Spleen (tissue), 7 donors: ENCODE data around the gene DDX17.

Source experiments
- CTCF ChIP-seq, 11 experiments: fragments of 200-600 bp in 7 of 11; fragments of 450-650 bp in 4 of 11; sonication (generic) in 4 of 11; IDR thresholded peaks in 8 of 11; conservative IDR thresholded peaks in 3 of 11; 1 replicate in 7 of 11; 2 replicates in 4 of 11; pipeline versions ENCODE4 v1.4.0 to v1.8.0; 2016 to 2021; ENCODE audit warnings: antibody characterized with exemption in 11 of 11, inconsistent platforms in 4 of 11, mild to moderate bottlenecking in 1 of 11
- POLR2AphosphoS5 ChIP-seq, 3 donors: sonication (generic); formaldehyde crosslinking; IDR thresholded peaks; one replicate each; pipeline ENCODE4 v1.5.1; 2017; ENCODE audit warnings: antibody characterized with exemption in 3 of 3
- donor health status: DM: no; HTN: no; CAD: no; lungs with moderate emphysema.
- donor health status: DM: no; HTN: no; CAD: no.
- donor health status: DM: no; HTN: no; CAD: no.

- no peak for TF ChIP-seq CTCF (IDR thresholded peaks at IDR 0.05 in 8 of 11, conservative IDR thresholded peaks at IDR 0.05 in 3 of 11)
- TF ChIP-seq POLR2AphosphoS5 (IDR thresholded peaks at IDR 0.05) = no peak
Observed at GRCh38 chr22:38468443-38469305, 37.4 kb downstream of the DDX17 start.
